Measurements from ENCODE around the gene WFS1. TPM values are rescaled to one million over a fixed set of nuclear protein-coding genes. Genes with fewer than 3 reads are reported as not detected.

Gene WFS1
- total RNA-seq, 1 donor from 2014 or later = 17.1 TPM

- DNase-seq (ENCODE audit: low spot score) = no peak
Measured at GRCh38 chr4:6280365-6280996, 10.8 kb downstream of the WFS1 start.

- DNase-seq (ENCODE audit: low spot score) = no peak
Measured at GRCh38 chr4:6281436-6282313, 12.0 kb downstream of the WFS1 start.

DNA sequence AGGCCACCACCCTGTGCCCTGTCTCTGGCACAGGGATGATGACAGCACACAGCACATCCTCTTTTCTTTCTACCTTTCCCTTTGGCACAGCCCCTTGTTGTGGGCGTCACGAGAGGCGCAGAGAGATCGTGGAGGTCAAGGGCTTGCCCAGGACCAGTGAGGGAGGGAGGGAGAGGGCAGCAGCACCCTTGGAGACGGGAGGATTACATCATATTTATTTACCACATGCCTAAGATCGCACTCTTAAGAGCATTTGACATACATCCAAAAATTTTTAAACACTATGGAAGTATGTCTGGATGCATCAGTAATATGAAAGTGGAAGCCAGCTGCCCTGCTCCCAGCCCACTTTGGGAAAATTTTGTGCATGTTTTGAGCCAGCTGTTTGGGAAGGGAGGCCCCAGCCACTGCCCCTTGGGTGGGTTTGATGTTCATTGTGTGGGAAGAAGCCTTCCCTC is 12.7 kb downstream of the WFS1 start:
- peak; percentile 66 for DNase-seq (ENCODE audit: low spot score)

GRCh38 chr4:6283282-6283681 is 13.6 kb downstream of the WFS1 start:
- no peak for DNase-seq (ENCODE audit: low spot score)

- no peak for DNase-seq (ENCODE audit: low spot score)
Measured at GRCh38 chr4:6287017-6287788, 17.6 kb downstream of the WFS1 start.

- no peak for DNase-seq (ENCODE audit: low spot score)
Measured at GRCh38 chr4:6288342-6288741, 18.7 kb downstream of the WFS1 start.

- no peak for DNase-seq (ENCODE audit: low spot score)
Measured at GRCh38 chr4:6288871-6289270, 19.2 kb downstream of the WFS1 start.

DNA sequence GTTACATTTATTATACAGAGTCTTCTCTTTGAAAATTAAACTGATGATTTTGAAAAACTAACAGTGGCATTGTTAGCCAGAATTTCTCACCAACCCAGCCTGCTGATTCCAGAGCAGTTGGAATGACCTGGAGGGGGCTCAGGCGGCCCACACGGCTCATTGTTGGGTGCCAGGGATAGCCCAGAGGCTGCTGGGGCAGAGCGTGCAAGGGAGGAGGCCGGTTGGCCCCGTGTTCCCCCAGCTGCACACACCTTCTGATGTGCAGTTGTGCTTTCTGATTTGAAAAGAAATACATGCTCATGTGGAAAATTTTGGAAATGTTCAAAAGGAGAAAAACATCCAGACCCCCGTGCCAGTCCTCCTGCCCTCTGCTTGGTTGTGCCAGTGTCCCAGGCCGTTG is 20.6 kb downstream of the WFS1 start:
- DNase-seq (ENCODE audit: low spot score) = no peak

DNA sequence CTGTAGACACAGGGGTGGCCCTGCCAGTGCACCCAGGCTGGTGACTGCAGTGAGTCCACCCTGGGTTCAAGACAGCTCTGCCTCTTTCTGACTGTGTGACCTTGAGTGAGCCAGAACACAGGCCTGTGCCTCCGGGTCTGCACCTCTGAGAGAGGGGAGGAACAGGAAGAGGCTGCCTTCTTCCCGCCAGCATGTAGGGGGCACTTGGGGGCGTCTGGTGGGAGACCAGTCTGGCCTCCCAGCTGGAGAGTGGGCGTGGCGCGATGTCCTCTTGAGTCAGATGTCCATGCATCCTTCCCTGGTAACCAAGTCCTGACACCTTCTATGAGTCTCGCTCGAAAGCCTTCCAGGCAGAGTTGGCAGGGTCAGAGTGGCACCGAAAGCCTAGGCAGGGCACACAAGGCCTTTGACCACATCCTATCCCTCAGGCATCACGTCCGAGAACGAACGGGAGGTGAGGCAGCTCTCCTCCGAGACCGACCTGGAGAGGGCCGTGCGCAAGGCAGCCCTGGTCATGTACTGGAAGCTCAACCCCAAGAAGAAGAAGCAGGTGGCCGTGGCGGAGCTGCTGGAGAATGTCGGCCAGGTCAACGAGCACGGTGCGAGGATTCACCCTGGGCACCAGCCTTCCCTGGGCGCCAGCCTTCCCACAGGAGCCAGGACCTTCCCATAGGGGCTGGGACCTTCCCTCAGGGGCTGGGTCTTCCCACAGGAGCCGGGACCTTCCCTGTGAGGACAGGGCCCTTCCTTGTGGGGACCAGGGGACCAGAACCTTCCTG is 21.3 kb downstream of the WFS1 start:
- DNase-seq (ENCODE audit: low spot score) = no peak

DNA sequence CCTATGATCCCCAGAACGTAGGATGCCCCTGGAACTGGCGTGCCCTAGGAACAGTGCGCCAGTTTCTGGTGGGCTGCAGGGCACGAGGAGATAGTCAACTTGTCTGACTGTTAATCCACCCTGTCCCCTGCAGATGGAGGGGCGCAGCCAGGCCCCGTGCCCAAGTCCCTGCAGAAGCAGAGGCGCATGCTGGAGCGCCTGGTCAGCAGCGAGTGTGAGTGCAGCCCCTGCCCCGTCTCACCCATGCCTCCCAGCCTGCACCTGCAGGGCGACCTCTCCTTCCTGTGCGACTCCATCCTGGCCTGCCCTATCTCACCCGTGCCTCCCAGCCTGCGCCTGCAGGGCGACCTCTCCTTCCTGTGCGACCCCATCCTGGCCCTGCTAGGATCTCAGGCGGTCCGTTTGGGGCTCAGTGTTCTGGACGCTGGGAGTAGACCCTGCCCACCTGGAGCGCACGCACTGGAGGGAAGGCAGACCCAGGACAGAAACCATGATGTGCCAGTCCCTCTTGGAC is 22.2 kb downstream of the WFS1 start:
- no peak for DNase-seq (ENCODE audit: low spot score)

- no peak for DNase-seq (ENCODE audit: low spot score)
Measured at GRCh38 chr4:6292376-6293096, 22.9 kb downstream of the WFS1 start.

DNA sequence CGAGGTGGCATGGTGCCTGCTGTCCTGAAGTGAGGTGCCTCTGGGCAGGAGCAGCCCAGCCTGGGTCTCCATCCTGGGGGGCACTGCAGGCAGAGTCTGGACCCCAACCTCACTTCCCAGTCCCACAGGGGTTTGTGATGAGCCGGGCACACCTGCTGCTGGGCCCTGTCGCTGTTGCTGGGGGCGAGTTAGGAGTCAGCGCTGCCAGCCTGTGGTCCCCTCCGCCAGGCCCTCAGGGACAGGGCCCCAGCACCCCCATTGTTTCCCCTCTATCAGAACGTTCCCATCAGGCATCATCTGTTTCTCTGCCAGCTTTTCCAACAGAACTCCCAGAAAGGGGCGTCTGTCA is 23.4 kb downstream of the WFS1 start:
- no peak for DNase-seq (ENCODE audit: low spot score)

- no peak for DNase-seq (ENCODE audit: low spot score)
Measured at GRCh38 chr4:6293661-6294060, 24.0 kb downstream of the WFS1 start.

GRCh38 chr4:6294705-6295421 is 25.2 kb downstream of the WFS1 start:
- DNase-seq (ENCODE audit: low spot score) = no peak

GRCh38 chr4:6295495-6295894 is 25.8 kb downstream of the WFS1 start:
- no peak for DNase-seq (ENCODE audit: low spot score)

DNA sequence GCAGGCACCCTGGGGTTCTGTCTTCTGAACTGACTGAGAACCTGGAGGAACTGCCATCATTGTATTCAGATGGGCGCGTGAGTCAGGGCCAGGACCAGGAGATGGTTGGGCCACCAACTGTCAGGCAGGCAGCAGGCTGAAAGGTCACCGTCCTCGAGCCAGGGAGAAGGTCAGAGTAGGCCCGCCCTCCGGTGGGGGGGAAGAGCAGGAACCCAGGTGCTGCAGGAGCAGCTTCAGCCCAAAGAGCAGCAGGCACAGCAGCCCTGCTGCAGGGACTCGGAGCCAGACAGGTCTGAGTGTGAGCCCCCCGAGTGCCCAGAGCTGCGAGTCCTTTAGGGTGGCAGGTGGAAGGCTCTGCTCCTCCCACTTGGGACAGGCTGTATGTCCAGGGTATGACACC is 26.4 kb downstream of the WFS1 start:
- no peak for DNase-seq (ENCODE audit: low spot score)

DNA sequence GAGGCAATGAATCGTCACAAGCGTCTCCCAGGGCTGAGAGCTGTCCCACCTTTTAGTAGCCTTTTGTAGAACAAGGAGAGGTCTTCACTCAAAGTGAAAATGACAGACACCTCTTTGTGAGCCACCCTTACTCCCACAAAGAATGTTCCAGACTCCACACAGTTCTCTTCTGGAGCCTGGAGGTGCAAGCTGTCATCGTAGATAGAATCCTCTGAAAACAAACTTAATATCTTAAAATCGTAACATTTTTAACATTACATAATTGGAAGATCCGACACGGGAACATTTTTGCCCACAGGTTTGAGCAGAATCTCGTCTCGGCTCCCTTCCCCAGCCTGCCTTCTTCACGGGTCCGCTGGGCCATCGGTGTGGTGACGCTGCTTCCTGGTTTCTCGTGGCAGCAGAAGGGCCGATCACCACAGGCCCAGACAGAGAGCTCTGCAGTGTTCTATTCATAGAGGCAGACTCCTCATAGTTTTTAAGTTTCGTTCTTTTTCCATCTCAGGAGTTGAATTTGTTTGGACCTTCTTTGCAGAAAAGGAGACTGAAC is 27.7 kb downstream of the WFS1 start:
- no peak for DNase-seq (ENCODE audit: low spot score)

DNA sequence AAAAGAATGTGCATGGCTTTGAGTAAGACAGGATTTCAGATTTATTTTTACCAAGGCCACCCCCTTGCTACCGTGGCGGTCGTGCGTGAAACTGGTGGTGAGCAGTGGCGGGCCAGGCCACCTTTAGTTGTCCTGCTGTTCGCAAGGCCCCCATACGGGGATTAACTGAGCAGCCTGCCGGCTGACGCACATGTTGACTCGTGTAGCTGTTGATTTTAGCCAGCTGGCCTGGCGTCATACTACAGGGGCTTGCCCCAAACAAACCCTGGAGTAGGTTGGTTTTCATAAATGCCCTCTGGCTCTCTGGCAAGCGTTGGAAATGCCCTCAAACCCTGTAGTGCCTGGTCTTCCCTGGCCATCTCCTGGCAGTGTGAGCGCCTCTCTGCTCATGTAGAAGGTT is 28.4 kb downstream of the WFS1 start:
- DNase-seq (ENCODE audit: low spot score) = no peak

GRCh38 chr4:6298852-6299251 is 29.2 kb downstream of the WFS1 start:
- no peak for DNase-seq (ENCODE audit: low spot score)

DNA sequence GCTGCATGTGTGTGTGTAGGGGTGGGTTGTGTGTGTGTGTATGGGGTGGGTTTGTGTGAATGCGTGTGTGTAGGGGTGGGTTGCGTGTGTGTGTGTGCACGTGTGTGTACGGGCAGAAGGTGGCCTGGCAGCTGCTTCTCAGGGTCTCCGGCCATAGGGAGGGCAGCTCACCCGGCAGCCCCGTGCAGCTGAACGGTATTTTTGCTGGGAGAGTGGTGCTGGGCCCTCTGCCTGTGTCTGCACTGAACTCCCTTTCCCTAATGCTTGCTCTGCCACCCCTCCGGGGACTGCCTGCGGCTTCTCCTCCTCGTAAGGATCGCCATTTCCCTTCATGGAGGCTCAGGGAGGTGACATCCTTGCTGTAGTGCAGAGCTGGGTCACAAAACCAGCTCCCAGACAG is 30.2 kb downstream of the WFS1 start:
- DNase-seq (ENCODE audit: low spot score) = no peak
